Measurements from ENCODE around the gene NEDD8.

DNA sequence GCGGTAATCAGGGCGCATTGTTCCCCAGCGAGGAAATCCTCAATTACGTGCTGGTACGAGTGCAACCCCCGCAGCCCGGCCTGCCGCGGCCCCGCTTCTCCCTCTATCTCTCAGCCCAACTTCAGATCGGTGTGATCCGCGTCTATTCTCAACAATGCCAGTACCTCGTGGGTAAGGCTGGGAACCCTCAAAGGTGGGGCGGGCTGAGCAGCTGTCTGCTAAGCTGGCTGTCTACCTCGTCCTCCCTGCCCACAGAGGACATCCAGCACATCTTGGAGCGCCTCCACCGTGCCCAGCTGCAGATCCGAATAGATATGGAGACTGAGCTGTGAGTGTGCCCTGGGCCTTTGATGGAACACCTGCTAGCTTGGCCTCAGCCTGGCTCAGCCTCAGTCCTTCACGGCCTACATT, 59.3 kb downstream of the NEDD8 start:
- TF ChIP-seq, protein P1, sequence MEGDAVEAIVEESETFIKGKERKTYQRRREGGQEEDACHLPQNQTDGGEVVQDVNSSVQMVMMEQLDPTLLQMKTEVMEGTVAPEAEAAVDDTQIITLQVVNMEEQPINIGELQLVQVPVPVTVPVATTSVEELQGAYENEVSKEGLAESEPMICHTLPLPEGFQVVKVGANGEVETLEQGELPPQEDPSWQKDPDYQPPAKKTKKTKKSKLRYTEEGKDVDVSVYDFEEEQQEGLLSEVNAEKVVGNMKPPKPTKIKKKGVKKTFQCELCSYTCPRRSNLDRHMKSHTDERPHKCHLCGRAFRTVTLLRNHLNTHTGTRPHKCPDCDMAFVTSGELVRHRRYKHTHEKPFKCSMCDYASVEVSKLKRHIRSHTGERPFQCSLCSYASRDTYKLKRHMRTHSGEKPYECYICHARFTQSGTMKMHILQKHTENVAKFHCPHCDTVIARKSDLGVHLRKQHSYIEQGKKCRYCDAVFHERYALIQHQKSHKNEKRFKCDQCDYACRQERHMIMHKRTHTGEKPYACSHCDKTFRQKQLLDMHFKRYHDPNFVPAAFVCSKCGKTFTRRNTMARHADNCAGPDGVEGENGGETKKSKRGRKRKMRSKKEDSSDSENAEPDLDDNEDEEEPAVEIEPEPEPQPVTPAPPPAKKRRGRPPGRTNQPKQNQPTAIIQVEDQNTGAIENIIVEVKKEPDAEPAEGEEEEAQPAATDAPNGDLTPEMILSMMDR (IDR thresholded peaks at IDR 0.05) = no peak
- no peak for TF ChIP-seq POLR2A (IDR thresholded peaks at IDR 0.05)

Data from right lobe of liver (tissue), 4 donors.